HCT116 (cell line): ENCODE data around the gene RBFOX2. TPM values are rescaled to one million over a fixed set of nuclear protein-coding genes. Genes with fewer than 3 reads are reported as not detected.

Source experiments
- ATAC-seq: fragments of 200-7000 bp; cut with Tn5 transposase; 2 replicates; pipeline ENCODE4 v1.9.1; 2020; ENCODE audit warnings: mild to moderate bottlenecking, moderate library complexity
- BruUV-seq: library from RNA; stranded (reverse); fragments of 400-500 nt; replicated peaks from 2 replicates; lab custom pipeline; 2021; lab: Mats Ljungman, UMichigan
- CTCF ChIA-PET: fragments of 300-600 bp; sonication (Branson Sonifier 250); formaldehyde crosslinking; loops from one replicate; lab custom pipeline; 2021; ENCODE audit warnings: antibody characterized with exemption; lab: Charles Lee
- POLR2A ChIA-PET: fragments of 300-600, 350-600 bp; sonication (Branson Sonifier 250); formaldehyde crosslinking; loops from one replicate; lab custom pipeline; 2021; ENCODE audit warnings: antibody characterized with exemption; lab: Charles Lee
- RAD21 ChIA-PET, 2 experiments: fragments of 300-600 bp; sonication (Branson Sonifier 250); formaldehyde crosslinking; loops; one replicate each; lab custom pipeline; 2023; ENCODE audit warnings: low total read pairs in 2 of 2; ENCODE audit not compliant: uncharacterized antibody in 2 of 2, unreplicated experiment in 2 of 2, low non-redundant PET in 1 of 2; lab: Charles Lee
- DNase-seq: peaks from one replicate; pipeline ENCODE4 v3.0.0-alpha.2; 2010; ENCODE audit warnings: low read depth, low spot score
- H2AFZ ChIP-seq: fragments of 200-600 bp; shearing (Covaris generic), sonication (generic); 2 replicates; pipeline ENCODE4 v1.6.1; 2017; ENCODE audit warnings: low read depth, mixed run types, mixed read lengths, antibody characterized with exemption, low read length; ENCODE audit not compliant: poor library complexity, severe bottlenecking
- H3K27ac ChIP-seq: 2 replicates; pipeline ENCODE4 v1.5.1; 2012; ENCODE audit warnings: low read depth, low read length
- H3K27me3 ChIP-seq: fragments of 200-600 bp; sonication (generic); 2 replicates; pipeline ENCODE4 v1.6.1; 2016; ENCODE audit warnings: mixed run types, low read length, mixed read lengths; ENCODE audit not compliant: insufficient read depth
- H3K36me3 ChIP-seq, 2 experiments: fragments of 200-500 bp in 1 of 2; fragments of 200-600 bp in 1 of 2; sonication (Bioruptor generic) in 1 of 2; sonication (generic) in 1 of 2; 2 replicates each; pipeline versions ENCODE4 v1.5.1 to v1.6.1; 2014 to 2016; ENCODE audit warnings: low read length in 2 of 2, inconsistent platforms in 1 of 2, mixed read lengths in 1 of 2, mixed run types in 1 of 2; ENCODE audit not compliant: insufficient read depth in 2 of 2, control insufficient read depth in 1 of 2
- H3K4me1 ChIP-seq, 2 experiments: fragments of 200-600 bp in 1 of 2; sonication (generic) in 1 of 2; 2 replicates each; pipeline versions ENCODE4 v1.5.1 to v1.6.1; 2012 to 2017; ENCODE audit warnings: low read length in 2 of 2, inconsistent platforms in 1 of 2, mild to moderate bottlenecking in 1 of 2, mixed read lengths in 1 of 2, mixed run types in 1 of 2, moderate library complexity in 1 of 2; ENCODE audit not compliant: insufficient read depth in 2 of 2, control insufficient read depth in 1 of 2
- H3K4me2 ChIP-seq: fragments of 200-600 bp; sonication (generic); 2 replicates; pipeline ENCODE4 v1.6.1; 2017; ENCODE audit warnings: mixed run types, low read length, mixed read lengths
- H3K4me3 ChIP-seq, 2 experiments: fragments of 200-600 bp in 1 of 2; sonication (generic) in 1 of 2; replicated peaks in 1 of 2; 2 replicates each; pipeline ENCODE4 v1.5.1; 2011 to 2016; ENCODE audit warnings: low read length in 2 of 2, control low read depth in 1 of 2, low read depth in 1 of 2, mild to moderate bottlenecking in 1 of 2, mixed read lengths in 1 of 2, mixed run types in 1 of 2
- H3K79me2 ChIP-seq: fragments of 200-600 bp; sonication (generic); 2 replicates; pipeline ENCODE4 v1.6.1; 2017; ENCODE audit warnings: mild to moderate bottlenecking, mixed run types, low read length, moderate library complexity, mixed read lengths; ENCODE audit not compliant: insufficient read depth
- H3K9ac ChIP-seq: fragments of 200-600 bp; sonication (generic); 2 replicates; pipeline ENCODE4 v1.6.1; 2016; ENCODE audit warnings: low read length, mixed read lengths
- H3K9me2 ChIP-seq: fragments of 200-600 bp; sonication (generic), shearing (Covaris generic); 2 replicates; pipeline ENCODE4 v1.6.1; 2017; ENCODE audit warnings: mixed run types, mild to moderate bottlenecking, moderate library complexity; ENCODE audit not compliant: insufficient read depth
- H3K9me3 ChIP-seq, 2 experiments: fragments of 200-500 bp in 1 of 2; fragments of 200-600 bp in 1 of 2; sonication (Bioruptor generic) in 1 of 2; sonication (generic) in 1 of 2; 2 replicates each; pipeline ENCODE4 v1.6.1; 2014 to 2017; ENCODE audit warnings: low read length in 2 of 2, mixed read lengths in 2 of 2, inconsistent platforms in 1 of 2, low read depth in 1 of 2, mild to moderate bottlenecking in 1 of 2, mixed run types in 1 of 2, moderate library complexity in 1 of 2; ENCODE audit not compliant: control insufficient read depth in 1 of 2, insufficient read depth in 1 of 2
- H4K20me1 ChIP-seq: fragments of 200-600 bp; sonication (generic), shearing (Covaris generic); 2 replicates; pipeline ENCODE4 v1.6.1; 2017; ENCODE audit warnings: mixed run types, mild to moderate bottlenecking, moderate library complexity; ENCODE audit not compliant: insufficient read depth
- CEBPB ChIP-seq: IDR thresholded peaks from 2 replicates; pipeline ENCODE4 v1.6.1; 2012; ENCODE audit warnings: low read depth
- EZH2 ChIP-seq: fragments of 200-600 bp; sonication (generic); IDR thresholded peaks from 2 replicates; pipeline ENCODE4 v1.6.1; 2017; ENCODE audit warnings: antibody characterized with exemption, mixed run types
- FOSL1 ChIP-seq: IDR thresholded peaks from 2 replicates; pipeline ENCODE4 v1.6.1; 2012; ENCODE audit warnings: low read depth
- POLR2AphosphoS5 ChIP-seq: IDR thresholded peaks from 2 replicates; pipeline ENCODE4 v1.6.1; 2011; ENCODE audit warnings: mild to moderate bottlenecking, low read depth, low read length, moderate library complexity
- intact Hi-C: fragments of 100-400 bp; cut with micrococcal nuclease; formaldehyde crosslinking; loops from 2 replicates; pipeline ENCODE4 v1.10.0; 2022
- total RNA-seq: library from RNA; stranded (reverse); gene quantifications from one replicate; pipeline ENCODE4 v1.2.1, GENCODE V29; 2021; ENCODE audit not compliant: unreplicated experiment
- TF ChIP-seq, protein P1 (sequence below): IDR thresholded peaks from 2 replicates; pipeline ENCODE4 v1.6.1; 2012

Gene RBFOX2
- total RNA-seq, 1 experiment from 2014 or later: 83.9 TPM

- no peak overlapping the region for H3K4me2 ChIP-seq
- H3K27ac ChIP-seq: no peak overlapping the region
- no peaks in the 10 kb centered on the region; the same call in 1 of the 2 replicates for H4K20me1 ChIP-seq
- no peak overlapping the region for H3K4me3 ChIP-seq
- H3K9ac ChIP-seq: no peak overlapping the region
- H3K36me3 ChIP-seq: 0 out of 4 replicates have a peak, but pooled peaks cover 3 to 5% of the 10 kb centered on the region in 2 experiments
- intact Hi-C loops: no loop called here
- POLR2A ChIA-PET: no interaction called here
- no peak for ATAC-seq
- H3K79me2 ChIP-seq: no peaks in the 10 kb centered on the region; the same call in 1 of the 2 replicates
- no peaks in the 10 kb centered on the region for H3K9me2 ChIP-seq
- CTCF ChIA-PET: no interaction called here
- DNase-seq: no peak
- TF ChIP-seq FOSL1 (no peak), EZH2 (no peak), CEBPB (no peak)
- TF ChIP-seq, protein P1, sequence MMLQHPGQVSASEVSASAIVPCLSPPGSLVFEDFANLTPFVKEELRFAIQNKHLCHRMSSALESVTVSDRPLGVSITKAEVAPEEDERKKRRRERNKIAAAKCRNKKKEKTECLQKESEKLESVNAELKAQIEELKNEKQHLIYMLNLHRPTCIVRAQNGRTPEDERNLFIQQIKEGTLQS: no peak
- TF ChIP-seq, all 23 proteins: peak for 0
- H3K4me1 ChIP-seq: peaks cover 20 to 25% of the 10 kb centered on the region in 2 experiments
- RAD21 ChIA-PET: no interaction called here
- no peak overlapping the region for H2AFZ ChIP-seq
- BruUV-seq: no TSS peak
- H3K9me3 ChIP-seq: no peaks in the 10 kb centered on the region
- no peaks in the 10 kb centered on the region for H3K27me3 ChIP-seq
These were observed 281.5 kb downstream of the RBFOX2 start for GRCh38 chr22:35746946-35747703.

DNA sequence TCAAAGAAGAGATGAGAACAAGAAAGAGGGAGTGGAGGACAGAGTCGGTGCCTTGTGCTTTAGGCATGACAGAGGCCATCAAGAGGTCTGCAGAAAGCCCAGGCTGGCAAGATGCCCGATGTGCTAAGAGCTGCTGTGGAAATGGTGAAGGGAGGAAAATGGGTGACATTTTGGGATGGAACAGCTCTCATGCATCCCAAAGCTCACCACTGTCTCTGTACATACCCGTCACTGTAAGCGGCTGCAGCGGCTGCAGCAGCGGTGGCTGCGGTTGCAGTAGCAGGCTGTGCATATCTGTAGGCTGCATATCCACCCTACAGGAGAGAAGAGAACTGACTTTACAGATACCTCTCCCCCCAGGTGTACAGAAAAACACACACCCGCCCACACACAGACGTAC is 282.4 kb downstream of the RBFOX2 start:
- Histone ChIP-seq H4K20me1 (no peaks in the 10 kb centered on the region; the same call in 1 of the 2 replicates), H3K4me3 (no peak overlapping the region), H3K9me2 (no peaks in the 10 kb centered on the region), H3K9ac (no peak overlapping the region), H2AFZ (no peak overlapping the region), H3K9me3 (no peaks in the 10 kb centered on the region), H3K4me2 (no peak overlapping the region), H3K27me3 (no peaks in the 10 kb centered on the region), H3K79me2 (no peaks in the 10 kb centered on the region; the same call in 1 of the 2 replicates), H3K36me3 (0 out of 4 replicates have a peak, but pooled peaks cover 3 to 5% of the 10 kb centered on the region in 2 experiments), H3K27ac (no peak overlapping the region), H3K4me1 (peaks cover 28 to 34% of the 10 kb centered on the region in 2 experiments)
- ChIA-PET CTCF (no interaction called here), POLR2A (no interaction called here), RAD21 (no interaction called here)
- intact Hi-C loops: no loop called here
- no peak for TF ChIP-seq CEBPB
- TF ChIP-seq EZH2: no peak
- TF ChIP-seq POLR2AphosphoS5: no peak
- DNase-seq (no peak), ATAC-seq (no peak)
- BruUV-seq: no TSS peak
